Measurements from ENCODE around the gene FBXO46. TPM values are rescaled to one million over a fixed set of nuclear protein-coding genes. Genes with fewer than 3 reads are reported as not detected.

Gene FBXO46
- total and polyA plus RNA-seq, 2 of the 4 experiments (the other 2 are of a cell fraction): 3.0 to 6.8 TPM

GRCh38 chr19:45765702-45766295 lies 35.1 kb upstream of the FBXO46 start:
- POLR2A ChIA-PET (ENCODE audit: unreplicated experiment): no interaction called here
- ATAC-seq (ENCODE audit: low read depth): no peak
- no peak overlapping the region for H3K4me3 ChIP-seq (ENCODE audit: insufficient read depth, low read depth, low read length)
- H4K91ac ChIP-seq (ENCODE audit: insufficient read depth, low read depth, low read length): no peak overlapping the region
- peak overlapping the region; percentile 20; the same call in 1 of the 2 replicates for H2AK5ac ChIP-seq (ENCODE audit: low read depth, low read length)
- no peaks in the 10 kb centered on the region for H3K36me3 ChIP-seq (ENCODE audit: control insufficient read depth, insufficient read depth, low read length)
- H3K56ac ChIP-seq (ENCODE audit: extremely low read depth, insufficient read depth, low read length): no peak overlapping the region
- no peak overlapping the region for H2BK15ac ChIP-seq (ENCODE audit: low read depth, low read length)
- no peak overlapping the region for H3K18ac ChIP-seq (ENCODE audit: low read depth, low read length)
- peaks cover 0 to 20% of the 10 kb centered on the region in 2 experiments; a peak in 1 of 4 replicates for H3K79me1 ChIP-seq (ENCODE audit: low read depth in 1 of 2, low read length in 2 of 2)
- no peak overlapping the region for H2BK120ac ChIP-seq (ENCODE audit: low read depth, low read length)
- no peak overlapping the region for H4K8ac ChIP-seq (ENCODE audit: low read depth in 2 of 2, low read length in 2 of 2)
- no peak overlapping the region for H2BK20ac ChIP-seq (ENCODE audit: low read depth, low read length)
- no peak overlapping the region for H2BK5ac ChIP-seq (ENCODE audit: low read depth, low read length, poor library complexity, severe bottlenecking)
- H4K20me1 ChIP-seq (ENCODE audit: insufficient read depth, low read length): peaks cover 9% of the 10 kb centered on the region
- no peaks in the 10 kb centered on the region for H3K9me1 ChIP-seq (ENCODE audit: insufficient read depth, low read length)
- intact Hi-C loops (cut with micrococcal nuclease) (loop anchor here (2.0 kb wide), 1 partner anchor 35 kb away; the partner anchor contains the start of gene FBXO46), dilution Hi-C loops (cut with HindIII; ENCODE audit: low sequenced_read_pairs, unreplicated experiment) (no loop called here), in situ Hi-C loops (cut with MboI; ENCODE audit: low sequenced_read_pairs) (no loop called here)
- TF ChIP-seq, protein P1, sequence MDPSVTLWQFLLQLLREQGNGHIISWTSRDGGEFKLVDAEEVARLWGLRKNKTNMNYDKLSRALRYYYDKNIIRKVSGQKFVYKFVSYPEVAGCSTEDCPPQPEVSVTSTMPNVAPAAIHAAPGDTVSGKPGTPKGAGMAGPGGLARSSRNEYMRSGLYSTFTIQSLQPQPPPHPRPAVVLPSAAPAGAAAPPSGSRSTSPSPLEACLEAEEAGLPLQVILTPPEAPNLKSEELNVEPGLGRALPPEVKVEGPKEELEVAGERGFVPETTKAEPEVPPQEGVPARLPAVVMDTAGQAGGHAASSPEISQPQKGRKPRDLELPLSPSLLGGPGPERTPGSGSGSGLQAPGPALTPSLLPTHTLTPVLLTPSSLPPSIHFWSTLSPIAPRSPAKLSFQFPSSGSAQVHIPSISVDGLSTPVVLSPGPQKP (IDR thresholded peaks at IDR 0.05; ENCODE audit: borderline replicate concordance, low read depth, low read length): no peak
- TF ChIP-seq RAD21 (IDR thresholded peaks at IDR 0.05; ENCODE audit: low read length) (no peak), NFE2L2 (IDR thresholded peaks at IDR 0.05; ENCODE audit: low read depth, low read length) (no peak), FOS (IDR thresholded peaks at IDR 0.05; ENCODE audit: low read depth, low read length) (no peak), RFX5 (IDR thresholded peaks at IDR 0.05; ENCODE audit: low read depth, low read length) (no peak), CEBPB (IDR thresholded peaks at IDR 0.05; ENCODE audit: low read depth, low read length) (no peak), MAFK (IDR thresholded peaks at IDR 0.05; ENCODE audit: low read depth, low read length) (no peak), SMC3 (IDR thresholded peaks at IDR 0.05; ENCODE audit: low read depth, low read length) (no peak)
- no peak overlapping the region for H3K4me2 ChIP-seq (ENCODE audit: low read depth, low read length)
- 77% methylated on average over 4 of the region's 23 CpGs; no CpG with 5 or more reads in 1 of the 2 experiments for WGBS, 2 experiments (ENCODE audit: extremely low coverage in 2 of 2, insufficient read length in 1 of 2)
- H4K5ac ChIP-seq (ENCODE audit: low read depth, low read length): no peak overlapping the region
- CTCF ChIA-PET: no interaction called here
- peak overlapping the region; percentile 98 for H2AK9ac ChIP-seq (replicated peaks; ENCODE audit: low read depth, low read length, poor library complexity)
- no peak overlapping the region for H3K4ac ChIP-seq (ENCODE audit: low read depth, low read length)
- no peak overlapping the region for H3K27ac ChIP-seq (ENCODE audit: insufficient read depth, low read length)
- no peaks in the 10 kb centered on the region for H3K9me3 ChIP-seq (ENCODE audit: control insufficient read depth, insufficient read depth, low read length)
- H3K14ac ChIP-seq (replicated peaks; ENCODE audit: low read depth, low read length): no peak overlapping the region
- H3K23ac ChIP-seq (ENCODE audit: low read depth, low read length): 0 out of 2 replicates have a peak overlapping the region, but pooled peaks have one; percentile 28
- no peak for DNase-seq
- H3K9ac ChIP-seq (ENCODE audit: low read depth, low read length): no peak overlapping the region
- peaks cover 22% of the 10 kb centered on the region for H3K4me1 ChIP-seq (ENCODE audit: control insufficient read depth, insufficient read depth, low read length)
- no peaks in the 10 kb centered on the region for H3K27me3 ChIP-seq (ENCODE audit: control insufficient read depth, insufficient read depth, low read length)
- no peak overlapping the region for H2AFZ ChIP-seq (replicated peaks; ENCODE audit: low read length, poor library complexity)
- no TSS peak for BruUV-seq (replicated peaks)

Measured in IMR-90 (cell line).